Measurements from ENCODE around the gene TF. TPM values are rescaled to one million over a fixed set of nuclear protein-coding genes. Genes with fewer than 3 reads are reported as not detected.

Gene TF
- total and polyA plus RNA-seq, 10 of the 15 experiments (the other 5 are each of a cell fraction or from before 2014, with no cell fraction given), result under 0.01 to 8.9 (median 0.05) TPM; not detected in 1

- in situ Hi-C loops (cut with MboI), result no loop called here
- SMC1A ChIA-PET (ENCODE audit: uncharacterized antibody, unreplicated experiment), result no interaction called here
- ATAC-seq, result no peak
These were observed 34.2 kb upstream of the TF start for GRCh38 chr3:133712017-133712416.

More at GRCh38 chr3:133712017-133712416, 34.2 kb upstream of the TF start:
- H3K36me3 ChIP-seq (ENCODE audit: control insufficient read depth in 2 of 2, insufficient read depth in 2 of 2, low read length in 1 of 2), result no peaks in the 10 kb centered on the region
- no peak overlapping the region for H3K9ac ChIP-seq (ENCODE audit: control insufficient read depth, insufficient read depth, low read length)
- no peaks in the 10 kb centered on the region for H3K4me1 ChIP-seq (ENCODE audit: control insufficient read depth, insufficient read depth, low read length)
- no peaks in the 10 kb centered on the region for H3K79me2 ChIP-seq (ENCODE audit: control insufficient read depth, insufficient read depth, low read length)
- no peak for TF ChIP-seq YY1 (IDR thresholded peaks at IDR 0.05; ENCODE audit: low read depth, low read length)
- TF ChIP-seq MAX (IDR thresholded peaks at IDR 0.05; ENCODE audit: low read depth, low read length), result no peak
- TF ChIP-seq NR2C2 (IDR thresholded peaks at IDR 0.05; ENCODE audit: borderline replicate concordance, control insufficient read depth, insufficient read length, low read depth), result no peak
- no peak for TF ChIP-seq TCF7 (IDR thresholded peaks at IDR 0.05; ENCODE audit: borderline replicate concordance)
- TF ChIP-seq ETV6 (conservative IDR thresholded peaks at IDR 0.05 in 1 of 2, IDR thresholded peaks at IDR 0.05 in 1 of 2; ENCODE audit: borderline replicate concordance in 1 of 2, low read depth in 1 of 2), result no peak
- TF ChIP-seq GABPA (IDR thresholded peaks at IDR 0.05; ENCODE audit: low read depth), result no peak
- TF ChIP-seq, protein P1, sequence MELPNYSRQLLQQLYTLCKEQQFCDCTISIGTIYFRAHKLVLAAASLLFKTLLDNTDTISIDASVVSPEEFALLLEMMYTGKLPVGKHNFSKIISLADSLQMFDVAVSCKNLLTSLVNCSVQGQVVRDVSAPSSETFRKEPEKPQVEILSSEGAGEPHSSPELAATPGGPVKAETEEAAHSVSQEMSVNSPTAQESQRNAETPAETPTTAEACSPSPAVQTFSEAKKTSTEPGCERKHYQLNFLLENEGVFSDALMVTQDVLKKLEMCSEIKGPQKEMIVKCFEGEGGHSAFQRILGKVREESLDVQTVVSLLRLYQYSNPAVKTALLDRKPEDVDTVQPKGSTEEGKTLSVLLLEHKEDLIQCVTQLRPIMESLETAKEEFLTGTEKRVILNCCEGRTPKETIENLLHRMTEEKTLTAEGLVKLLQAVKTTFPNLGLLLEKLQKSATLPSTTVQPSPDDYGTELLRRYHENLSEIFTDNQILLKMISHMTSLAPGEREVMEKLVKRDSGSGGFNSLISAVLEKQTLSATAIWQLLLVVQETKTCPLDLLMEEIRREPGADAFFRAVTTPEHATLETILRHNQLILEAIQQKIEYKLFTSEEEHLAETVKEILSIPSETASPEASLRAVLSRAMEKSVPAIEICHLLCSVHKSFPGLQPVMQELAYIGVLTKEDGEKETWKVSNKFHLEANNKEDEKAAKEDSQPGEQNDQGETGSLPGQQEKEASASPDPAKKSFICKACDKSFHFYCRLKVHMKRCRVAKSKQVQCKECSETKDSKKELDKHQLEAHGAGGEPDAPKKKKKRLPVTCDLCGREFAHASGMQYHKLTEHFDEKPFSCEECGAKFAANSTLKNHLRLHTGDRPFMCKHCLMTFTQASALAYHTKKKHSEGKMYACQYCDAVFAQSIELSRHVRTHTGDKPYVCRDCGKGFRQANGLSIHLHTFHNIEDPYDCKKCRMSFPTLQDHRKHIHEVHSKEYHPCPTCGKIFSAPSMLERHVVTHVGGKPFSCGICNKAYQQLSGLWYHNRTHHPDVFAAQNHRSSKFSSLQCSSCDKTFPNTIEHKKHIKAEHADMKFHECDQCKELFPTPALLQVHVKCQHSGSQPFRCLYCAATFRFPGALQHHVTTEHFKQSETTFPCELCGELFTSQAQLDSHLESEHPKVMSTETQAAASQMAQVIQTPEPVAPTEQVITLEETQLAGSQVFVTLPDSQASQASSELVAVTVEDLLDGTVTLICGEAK (IDR thresholded peaks at IDR 0.05; ENCODE audit: borderline replicate concordance), result no peak
- TF ChIP-seq GATAD2B (conservative IDR thresholded peaks at IDR 0.05; ENCODE audit: low read depth), result no peak
- no peak for TF ChIP-seq ZBED1 (IDR thresholded peaks at IDR 0.05; ENCODE audit: borderline replicate concordance)
- no peak for TF ChIP-seq EZH2 (IDR thresholded peaks at IDR 0.05; ENCODE audit: borderline replicate concordance, control insufficient read depth, low read depth, low read length)
- TF ChIP-seq RAD51 (IDR thresholded peaks at IDR 0.05), result no peak
- no peak for TF ChIP-seq KAT2A (conservative IDR thresholded peaks at IDR 0.05; ENCODE audit: control insufficient read depth, low read depth, low read length)
- no peak for TF ChIP-seq CREM (IDR thresholded peaks at IDR 0.05; ENCODE audit: low read depth)
- no peak for TF ChIP-seq PAX5 (IDR thresholded peaks at IDR 0.05; ENCODE audit: borderline replicate concordance, low read depth, low read length)
- TF ChIP-seq NR2F1 (conservative IDR thresholded peaks at IDR 0.05), result no peak
- TF ChIP-seq ESRRA (IDR thresholded peaks at IDR 0.05; ENCODE audit: low read length), result no peak
- no peak for TF ChIP-seq MTA2 (IDR thresholded peaks at IDR 0.05; ENCODE audit: low read depth)
- H4K20me1 ChIP-seq (ENCODE audit: control insufficient read depth, insufficient read depth), result no peaks in the 10 kb centered on the region
- 10% methylated on average over 5 of the region's 5 CpGs for WGBS (ENCODE audit: insufficient coverage, insufficient replicate concordance, low lambda C conversion rate, missing lambda C conversion rate)
- ChIA-PET RAD21 (ENCODE audit: unreplicated experiment) (no interaction called here), POLR2A (no interaction called here), CTCF (no interaction called here)
- H3K9me3 ChIP-seq (replicated peaks; ENCODE audit: control insufficient read depth, insufficient read depth, low read length), result no peaks in the 10 kb centered on the region
- no peak for FAIRE-seq
- H3K27me3 ChIP-seq (replicated peaks in 1 of 2; ENCODE audit: control insufficient read depth in 2 of 2, insufficient read depth in 2 of 2, low read length in 1 of 2), result no peaks in the 10 kb centered on the region; a peak in 3 of 4 replicates
- no peak overlapping the region for H3K4me3 ChIP-seq
- intact Hi-C loops (cut with micrococcal nuclease; ENCODE audit: unreplicated experiment), result no loop called here
- no TSS peak for BruUV-seq (replicated peaks)
- H3K4me2 ChIP-seq (ENCODE audit: control insufficient read depth, insufficient read depth), result no peak overlapping the region
- no peak for DNase-seq (ENCODE audit: low read depth, low spot score)
- H2AFZ ChIP-seq (ENCODE audit: control insufficient read depth, low read depth, low read length), result no peak overlapping the region
- H3K27ac ChIP-seq (ENCODE audit: control insufficient read depth, insufficient read depth), result no peak overlapping the region

Data from GM12878 (cell line).